Fibroblast of mammary gland (primary cell): Measurements from ENCODE around the gene NTPCR.
A peak's percentile ranks its signal among the peaks of the same experiment; 100 is the strongest.

Source experiments
- DNase-seq: peaks from one replicate; pipeline ENCODE4 v3.0.0-alpha.2; 2010; ENCODE audit warnings: low read depth
- H3K4me3 ChIP-seq: 2 replicates; pipeline ENCODE4 v1.5.1; 2011; ENCODE audit warnings: low read depth, mild to moderate bottlenecking, low read length, moderate library complexity; ENCODE audit not compliant: control insufficient read depth
- TF ChIP-seq, protein P1 (sequence below): conservative IDR thresholded peaks from 2 replicates; pipeline ENCODE4 v1.5.1; 2011; ENCODE audit warnings: low read depth, low read length, inconsistent platforms; ENCODE audit not compliant: control insufficient read depth, insufficient read depth

The NTPCR gene

DNA sequence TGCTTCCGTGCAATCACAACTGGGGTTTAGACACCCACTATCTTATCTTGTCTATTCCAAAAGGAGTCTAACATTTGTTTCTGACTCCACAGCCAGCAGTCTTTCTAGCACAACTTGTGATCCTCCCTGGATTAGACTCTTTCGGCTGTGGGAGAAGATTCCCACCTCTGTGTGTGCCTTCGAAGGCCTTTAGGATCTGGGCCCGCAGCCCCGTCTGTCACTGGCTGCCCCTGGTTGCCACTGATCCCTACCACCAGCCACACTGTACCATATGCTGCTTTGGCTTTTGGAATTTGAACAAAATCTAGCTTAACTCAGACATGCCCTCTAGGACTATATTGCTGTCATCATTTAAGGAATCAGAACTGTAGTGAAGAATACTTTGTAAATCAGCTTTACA is 18.0 kb downstream of the NTPCR start:
- H3K4me3 ChIP-seq: no peak overlapping the region
- TF ChIP-seq, protein P1, sequence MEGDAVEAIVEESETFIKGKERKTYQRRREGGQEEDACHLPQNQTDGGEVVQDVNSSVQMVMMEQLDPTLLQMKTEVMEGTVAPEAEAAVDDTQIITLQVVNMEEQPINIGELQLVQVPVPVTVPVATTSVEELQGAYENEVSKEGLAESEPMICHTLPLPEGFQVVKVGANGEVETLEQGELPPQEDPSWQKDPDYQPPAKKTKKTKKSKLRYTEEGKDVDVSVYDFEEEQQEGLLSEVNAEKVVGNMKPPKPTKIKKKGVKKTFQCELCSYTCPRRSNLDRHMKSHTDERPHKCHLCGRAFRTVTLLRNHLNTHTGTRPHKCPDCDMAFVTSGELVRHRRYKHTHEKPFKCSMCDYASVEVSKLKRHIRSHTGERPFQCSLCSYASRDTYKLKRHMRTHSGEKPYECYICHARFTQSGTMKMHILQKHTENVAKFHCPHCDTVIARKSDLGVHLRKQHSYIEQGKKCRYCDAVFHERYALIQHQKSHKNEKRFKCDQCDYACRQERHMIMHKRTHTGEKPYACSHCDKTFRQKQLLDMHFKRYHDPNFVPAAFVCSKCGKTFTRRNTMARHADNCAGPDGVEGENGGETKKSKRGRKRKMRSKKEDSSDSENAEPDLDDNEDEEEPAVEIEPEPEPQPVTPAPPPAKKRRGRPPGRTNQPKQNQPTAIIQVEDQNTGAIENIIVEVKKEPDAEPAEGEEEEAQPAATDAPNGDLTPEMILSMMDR: no peak
- no peak for DNase-seq

DNA sequence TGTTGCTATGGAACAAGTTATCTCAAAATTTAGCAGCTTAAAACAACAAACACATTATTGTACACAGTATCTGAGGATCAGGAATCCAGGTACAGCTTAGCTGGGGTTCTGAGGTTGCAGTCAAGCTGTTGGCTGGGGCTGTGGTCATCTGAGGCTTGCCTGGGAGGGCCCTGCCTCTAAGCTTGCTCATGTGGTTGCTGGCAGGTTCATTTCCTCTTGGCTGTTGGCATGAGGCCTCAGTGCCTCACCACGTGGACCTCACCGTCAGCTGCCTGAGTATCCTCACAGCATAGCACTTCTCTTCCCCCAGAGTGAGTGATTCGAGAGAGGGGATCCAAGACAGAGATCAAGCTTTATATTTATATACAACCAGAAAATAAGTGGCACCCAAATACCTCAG is 18.6 kb downstream of the NTPCR start:
- TF ChIP-seq, protein P1: no peak
- DNase-seq: peak; percentile 78
- no peak overlapping the region for H3K4me3 ChIP-seq

GRCh38 chr1:232969799-232970198 is 19.4 kb downstream of the NTPCR start:
- peak; percentile 61 for DNase-seq
- TF ChIP-seq, protein P1: no peak

DNA sequence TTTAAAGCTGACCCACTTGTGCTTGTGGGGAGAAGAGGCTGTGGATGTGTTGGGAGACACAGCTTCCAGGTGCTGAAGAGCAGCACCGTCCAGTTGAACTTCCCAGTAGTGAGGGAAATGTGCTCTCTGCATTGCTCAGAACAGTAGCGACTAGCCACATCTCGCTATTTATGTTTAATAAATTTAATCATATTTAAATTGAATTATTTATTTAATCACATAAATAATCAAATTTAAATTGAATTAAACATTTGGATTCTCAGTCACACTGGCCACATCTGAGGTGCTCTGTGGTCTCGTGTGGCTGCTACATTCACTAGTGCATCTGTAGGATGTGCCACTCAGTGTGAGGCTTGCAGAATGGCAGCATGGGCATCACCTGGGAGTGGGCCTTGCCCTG is 20.1 kb downstream of the NTPCR start:
- no peak for DNase-seq
- H3K4me3 ChIP-seq: no peak overlapping the region
- TF ChIP-seq, protein P1: no peak

More at GRCh38 chr1:232969799-232970198, 19.4 kb downstream of the NTPCR start:
- H3K4me3 ChIP-seq: no peak overlapping the region

- no peak for DNase-seq
- TF ChIP-seq, protein P1: no peak
- H3K4me3 ChIP-seq: no peak overlapping the region
These were observed 23.5 kb downstream of the NTPCR start for GRCh38 chr1:232973652-232974611.

DNA sequence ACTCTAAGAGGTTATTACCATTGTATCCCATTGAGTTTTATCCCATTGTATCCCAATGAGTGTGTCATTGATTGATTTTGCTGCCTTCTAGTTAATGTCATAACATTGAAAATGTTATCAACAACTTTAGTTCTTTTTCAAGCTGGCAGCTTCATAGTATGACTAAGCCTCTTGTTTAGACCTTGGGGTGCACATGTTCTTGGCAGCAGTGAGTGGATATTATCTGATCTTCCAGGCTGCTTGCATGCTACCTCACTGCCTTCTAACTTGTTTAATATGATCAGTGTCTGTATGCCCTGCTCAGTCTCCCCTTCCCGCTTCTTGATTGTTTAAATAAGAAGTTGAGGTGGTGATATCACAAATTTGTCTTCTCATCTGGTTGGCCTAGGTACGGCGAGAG is 24.6 kb downstream of the NTPCR start:
- peak; percentile 43 for DNase-seq
- no peak overlapping the region for H3K4me3 ChIP-seq
- TF ChIP-seq, protein P1: no peak
